IPS-20b (cell line): ENCODE measurements around the gene RASA3.
A peak's percentile ranks its signal among the peaks of the same experiment; 100 is the strongest.

Source experiments
- H3K27ac ChIP-seq: one replicate; pipeline ENCODE4 v1.5.1; 2013; ENCODE audit warnings: low read length
- H3K27me3 ChIP-seq: 2 replicates; pipeline ENCODE4 v1.6.1; 2013; ENCODE audit warnings: mild to moderate bottlenecking, low read length, inconsistent platforms; ENCODE audit not compliant: insufficient read depth
- H3K36me3 ChIP-seq: 2 replicates; pipeline ENCODE4 v1.6.1; 2013; ENCODE audit warnings: low read depth, mild to moderate bottlenecking, inconsistent platforms, low read length, moderate library complexity; ENCODE audit not compliant: insufficient read depth
- H3K4me1 ChIP-seq: 2 replicates; pipeline ENCODE4 v1.6.1; 2013; ENCODE audit warnings: mild to moderate bottlenecking, control low read depth, inconsistent platforms, low read length, moderate library complexity; ENCODE audit not compliant: insufficient read depth
- H3K4me3 ChIP-seq: 2 replicates; pipeline ENCODE4 v1.5.1; 2013; ENCODE audit warnings: mild to moderate bottlenecking, low read length, inconsistent platforms
- H3K9ac ChIP-seq: 2 replicates; pipeline ENCODE4 v1.6.1; 2013; ENCODE audit warnings: low read depth, mild to moderate bottlenecking, inconsistent platforms, low read length, moderate library complexity
- H3K9me3 ChIP-seq: 2 replicates; pipeline ENCODE4 v1.6.1; 2013; ENCODE audit warnings: mild to moderate bottlenecking, low read depth, low read length, inconsistent platforms; ENCODE audit not compliant: insufficient read depth

Gene RASA3

DNA sequence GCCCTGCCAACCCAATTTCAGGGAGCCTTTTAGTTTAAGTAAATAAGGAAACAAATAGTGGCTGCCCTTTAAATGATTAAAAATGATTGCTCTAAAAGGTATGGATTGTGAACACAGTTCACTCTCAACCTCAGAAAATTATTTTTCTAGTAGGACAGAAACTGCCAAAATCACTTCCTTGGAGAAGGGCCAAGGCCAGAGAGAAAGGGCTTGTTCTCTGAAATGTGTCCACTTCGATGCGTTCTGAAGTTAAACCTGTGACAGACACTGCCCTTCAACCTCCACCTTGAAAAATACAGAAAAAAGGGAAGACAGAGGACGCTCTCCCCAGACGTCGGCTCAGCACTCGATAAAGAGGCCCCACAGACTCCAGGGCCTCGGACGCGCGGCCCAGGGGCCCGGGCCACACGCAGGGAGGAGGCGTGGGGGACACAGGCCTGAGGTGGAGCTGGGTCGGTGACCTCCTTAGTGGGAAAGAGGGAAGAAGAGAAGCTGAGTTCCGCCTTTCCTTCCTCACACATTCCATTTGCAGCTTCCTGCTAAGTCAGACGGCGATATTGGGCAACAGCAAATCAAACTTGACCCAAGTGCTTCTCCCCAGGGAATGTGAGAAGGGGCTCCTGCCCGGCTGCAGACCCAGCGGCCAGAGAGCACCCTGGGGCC, 63.6 kb downstream of the RASA3 start:
- Histone ChIP-seq H3K4me3 (no peak overlapping the region), H3K36me3 (no peaks in the 10 kb centered on the region), H3K27me3 (no peaks in the 10 kb centered on the region), H3K27ac (no peak overlapping the region), H3K9me3 (no peaks in the 10 kb centered on the region), H3K4me1 (peaks cover 12% of the 10 kb centered on the region; the same call in 1 of the 2 replicates), H3K9ac (no peak overlapping the region)

DNA sequence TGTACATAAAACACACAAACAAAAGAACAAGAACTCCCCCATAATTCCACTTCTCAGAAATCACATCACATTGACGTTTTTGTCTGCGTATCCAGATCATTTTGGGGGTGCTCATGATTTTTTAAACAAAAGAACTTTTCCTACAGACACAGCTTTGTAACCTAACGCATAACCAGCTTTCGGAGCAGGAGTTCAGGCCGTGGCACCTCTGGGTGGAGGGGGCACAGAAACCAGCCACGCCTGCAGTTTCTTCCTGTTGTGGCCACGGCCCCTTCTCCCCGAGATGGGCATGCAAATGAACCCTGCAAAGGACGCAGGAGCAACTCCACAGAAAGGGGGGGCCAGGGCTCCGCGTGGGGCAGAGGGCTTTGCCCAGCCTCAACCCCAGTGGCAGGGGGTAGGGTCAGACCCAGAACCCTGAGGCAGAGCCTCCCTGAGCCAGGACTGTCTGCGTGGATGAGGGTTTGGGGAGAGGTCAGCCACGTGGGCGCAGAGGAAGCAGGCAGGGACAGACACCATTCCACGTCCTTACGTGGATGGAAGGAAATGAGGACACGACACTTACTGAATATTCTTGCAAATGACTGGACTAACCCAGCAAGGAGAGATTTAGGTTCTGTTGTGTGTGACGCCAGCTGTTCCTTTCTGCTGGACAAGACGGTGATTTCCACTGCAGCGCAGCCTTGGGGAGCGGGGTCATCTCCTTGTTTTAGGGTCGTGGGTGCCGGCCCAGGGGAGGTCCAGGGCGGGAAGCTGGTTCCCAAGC, 64.4 kb downstream of the RASA3 start:
- Histone ChIP-seq H3K36me3 (no peaks in the 10 kb centered on the region), H3K27me3 (no peaks in the 10 kb centered on the region), H3K4me1 (peaks cover 12% of the 10 kb centered on the region; the same call in 1 of the 2 replicates), H3K9me3 (no peaks in the 10 kb centered on the region), H3K9ac (no peak overlapping the region), H3K4me3 (no peak overlapping the region), H3K27ac (no peak overlapping the region)

DNA sequence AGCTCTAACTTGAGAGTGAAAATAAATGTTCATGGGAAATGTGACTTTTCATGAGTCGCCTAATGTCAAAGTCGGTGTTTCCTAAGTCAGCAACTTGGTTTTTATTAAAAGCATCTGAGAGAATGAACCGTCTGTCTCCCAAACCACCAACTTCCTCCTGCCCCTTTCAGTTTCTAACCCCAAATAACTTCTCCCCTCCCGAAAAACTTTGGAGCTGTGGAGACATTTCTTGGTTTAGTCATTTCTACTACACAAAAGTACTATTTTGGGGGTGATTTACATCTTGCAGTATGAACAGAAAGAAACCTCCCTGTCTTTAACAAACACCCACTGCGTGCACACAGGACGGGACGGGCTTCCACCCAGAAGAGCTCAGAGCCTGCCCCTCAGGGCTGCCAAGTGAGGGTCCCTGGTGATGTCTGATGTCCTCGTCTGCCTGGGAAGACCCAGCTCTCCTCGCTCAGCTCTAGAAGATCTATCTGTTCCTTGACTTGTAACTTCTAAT, 65.0 kb downstream of the RASA3 start:
- Histone ChIP-seq H3K4me3 (no peak overlapping the region), H3K36me3 (no peaks in the 10 kb centered on the region), H3K27me3 (no peaks in the 10 kb centered on the region), H3K4me1 (peaks cover 12% of the 10 kb centered on the region; the same call in 1 of the 2 replicates), H3K9me3 (no peaks in the 10 kb centered on the region), H3K9ac (no peak overlapping the region), H3K27ac (no peak overlapping the region)

GRCh38 chr13:114066956-114067355, 65.5 kb downstream of the RASA3 start:
- no peaks in the 10 kb centered on the region for H3K9me3 ChIP-seq
- H3K27ac ChIP-seq: no peak overlapping the region
- peaks cover 12% of the 10 kb centered on the region; the same call in 1 of the 2 replicates for H3K4me1 ChIP-seq
- no peak overlapping the region for H3K4me3 ChIP-seq
- H3K9ac ChIP-seq: no peak overlapping the region
- H3K27me3 ChIP-seq: no peaks in the 10 kb centered on the region
- H3K36me3 ChIP-seq: no peaks in the 10 kb centered on the region

GRCh38 chr13:114065926-114066774, 66.3 kb downstream of the RASA3 start:
- Histone ChIP-seq H3K9ac (no peak overlapping the region), H3K9me3 (no peaks in the 10 kb centered on the region), H3K4me1 (peaks cover 9% of the 10 kb centered on the region; the same call in 1 of the 2 replicates), H3K27me3 (no peaks in the 10 kb centered on the region), H3K36me3 (no peaks in the 10 kb centered on the region), H3K27ac (no peak overlapping the region), H3K4me3 (no peak overlapping the region)

DNA sequence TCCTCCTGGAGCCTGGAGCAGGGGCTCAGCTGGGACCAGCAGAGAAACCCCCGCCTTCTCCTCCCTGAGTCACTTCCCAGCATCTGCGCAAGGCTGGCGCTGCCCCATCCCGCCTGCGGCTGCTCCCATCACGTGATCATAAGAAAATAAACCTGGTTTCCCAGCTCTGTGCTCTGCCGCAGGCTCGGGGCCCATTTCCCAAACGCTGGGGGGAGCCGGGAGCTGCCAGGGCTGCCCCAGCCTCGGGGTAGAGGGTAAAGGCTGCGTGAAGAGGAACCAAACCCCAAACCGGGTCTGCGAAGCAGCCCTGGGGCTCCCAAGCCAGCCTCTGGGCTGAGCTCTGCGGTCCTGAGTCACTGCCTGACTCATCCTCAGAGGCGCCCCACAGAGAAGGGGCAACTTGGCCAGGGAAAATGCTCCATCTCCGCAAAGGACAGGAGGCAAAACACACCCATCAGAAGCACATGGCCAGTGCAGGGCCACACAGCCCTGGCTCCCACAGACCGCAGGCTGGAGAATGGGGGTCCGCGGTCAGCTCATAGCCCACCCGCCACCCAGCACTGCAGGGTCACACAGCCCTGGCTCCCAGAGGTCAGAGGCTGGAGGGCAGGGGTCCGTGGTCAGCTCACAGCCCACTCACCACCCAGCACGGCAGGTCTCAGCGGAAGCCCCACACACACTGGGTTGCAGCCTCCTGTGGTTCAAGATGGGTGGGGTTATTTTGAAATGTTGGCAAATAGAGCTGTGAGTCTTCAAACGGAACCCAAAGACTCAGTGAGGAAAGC, 67.1 kb downstream of the RASA3 start:
- H3K36me3 ChIP-seq: no peaks in the 10 kb centered on the region
- H3K27me3 ChIP-seq: no peaks in the 10 kb centered on the region
- H3K4me1 ChIP-seq: peaks cover 9% of the 10 kb centered on the region; the same call in 1 of the 2 replicates
- no peaks in the 10 kb centered on the region for H3K9me3 ChIP-seq
- peak overlapping the region; percentile 10 for H3K27ac ChIP-seq
- H3K4me3 ChIP-seq: peak overlapping the region; percentile 58; the same call in 1 of the 2 replicates
- peak overlapping the region; percentile 64; the same call in 1 of the 2 replicates for H3K9ac ChIP-seq

DNA sequence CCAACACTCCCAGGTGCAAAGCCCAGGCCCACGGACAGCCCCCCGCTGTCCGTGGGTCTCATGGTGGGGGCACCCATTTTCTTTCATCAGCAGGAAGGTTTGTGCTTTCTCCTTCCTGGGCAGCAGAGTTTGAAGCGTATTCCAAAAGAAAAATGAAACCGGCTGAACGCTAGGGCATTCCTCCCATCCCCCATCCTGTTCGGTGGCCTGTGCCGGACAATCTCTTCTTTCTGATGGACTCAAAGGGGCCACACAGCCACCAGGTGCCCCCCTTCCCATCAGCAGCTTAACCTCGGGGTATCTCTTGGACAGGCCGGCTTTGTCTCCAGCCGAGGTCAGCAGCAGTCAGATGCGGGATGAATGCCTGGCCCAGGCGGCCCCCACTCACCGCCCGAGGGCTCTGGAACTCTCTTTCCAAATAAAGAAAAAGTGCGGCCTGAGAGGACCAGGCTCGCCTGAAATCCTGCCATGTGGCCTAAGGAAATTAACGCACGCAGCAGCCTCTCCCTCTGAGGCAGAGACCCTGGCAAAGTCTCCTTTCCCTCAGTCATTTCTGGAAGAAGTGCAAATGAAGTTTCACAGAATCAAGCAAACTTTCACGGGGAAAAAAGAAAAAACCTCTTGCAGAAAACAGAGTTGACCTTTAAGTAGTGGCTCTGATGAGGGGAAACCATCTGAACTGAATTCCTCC, 67.8 kb downstream of the RASA3 start:
- no peak overlapping the region for H3K27ac ChIP-seq
- peaks cover 9% of the 10 kb centered on the region; the same call in 1 of the 2 replicates for H3K4me1 ChIP-seq
- H3K4me3 ChIP-seq: peak overlapping the region; percentile 58; the same call in 1 of the 2 replicates
- H3K9me3 ChIP-seq: no peaks in the 10 kb centered on the region
- no peaks in the 10 kb centered on the region for H3K36me3 ChIP-seq
- peak overlapping the region; percentile 64; the same call in 1 of the 2 replicates for H3K9ac ChIP-seq
- H3K27me3 ChIP-seq: no peaks in the 10 kb centered on the region

- no peaks in the 10 kb centered on the region for H3K36me3 ChIP-seq
- no peak overlapping the region for H3K27ac ChIP-seq
- H3K9me3 ChIP-seq: no peaks in the 10 kb centered on the region
- peaks cover 9% of the 10 kb centered on the region; the same call in 1 of the 2 replicates for H3K4me1 ChIP-seq
- no peaks in the 10 kb centered on the region for H3K27me3 ChIP-seq
- H3K9ac ChIP-seq: no peak overlapping the region
- H3K4me3 ChIP-seq: no peak overlapping the region
Observed at GRCh38 chr13:114063545-114064449, 68.6 kb downstream of the RASA3 start.

DNA sequence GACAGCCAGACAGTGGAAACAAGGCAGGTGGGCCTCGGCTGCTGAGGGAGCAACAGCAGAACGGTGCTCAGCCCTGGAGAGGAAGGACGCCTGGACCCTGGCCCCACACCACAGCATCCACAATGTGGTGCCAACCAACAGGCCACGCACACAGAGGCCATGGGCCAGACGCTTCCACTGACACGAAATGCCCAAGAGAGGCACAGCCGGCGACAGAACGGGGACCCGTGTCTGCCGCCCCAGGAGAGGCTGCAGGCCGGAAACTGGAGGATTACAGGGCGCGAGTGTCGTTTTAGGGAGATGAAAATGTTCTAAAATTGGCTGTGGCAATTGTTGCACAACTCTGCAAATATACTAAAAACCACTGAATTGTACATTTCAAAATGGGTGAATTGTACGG, 69.7 kb downstream of the RASA3 start:
- Histone ChIP-seq H3K9me3 (no peaks in the 10 kb centered on the region), H3K4me3 (no peak overlapping the region), H3K4me1 (peaks cover 9% of the 10 kb centered on the region; the same call in 1 of the 2 replicates), H3K27me3 (no peaks in the 10 kb centered on the region), H3K27ac (no peak overlapping the region), H3K36me3 (no peaks in the 10 kb centered on the region), H3K9ac (no peak overlapping the region)

DNA sequence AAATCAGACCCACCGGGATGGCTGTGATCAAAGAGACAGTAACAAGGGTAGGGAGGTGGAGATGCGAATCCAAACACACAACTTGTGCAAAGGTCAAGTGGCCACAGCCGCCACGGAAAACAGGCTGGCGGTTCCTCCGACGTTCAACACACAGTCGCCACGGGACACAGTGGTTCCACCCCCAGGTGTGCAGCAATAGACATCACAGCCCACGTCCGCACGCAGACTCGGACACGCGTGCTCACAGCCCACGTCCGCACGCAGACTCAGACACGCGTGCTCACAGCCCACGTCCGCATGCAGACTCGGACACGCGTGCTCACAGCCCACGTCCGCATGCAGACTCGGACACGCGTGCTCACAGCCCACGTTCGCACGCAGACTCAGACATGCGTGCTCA, 70.1 kb downstream of the RASA3 start:
- Histone ChIP-seq H3K4me3 (no peak overlapping the region), H3K36me3 (no peaks in the 10 kb centered on the region), H3K9me3 (no peaks in the 10 kb centered on the region), H3K27ac (no peak overlapping the region), H3K27me3 (no peaks in the 10 kb centered on the region), H3K4me1 (peaks cover 9% of the 10 kb centered on the region; the same call in 1 of the 2 replicates), H3K9ac (no peak overlapping the region)
